PC-9 (cell line): ENCODE measurements around the gene CR1. TPM values are rescaled to one million over a fixed set of nuclear protein-coding genes. Genes with fewer than 3 reads are reported as not detected.

Experiments
- BruUV-seq: library from RNA; stranded (reverse); fragments of 400-500 nt; replicated peaks from 2 replicates; lab custom pipeline; 2021; lab: Mats Ljungman, UMichigan
- CTCF ChIA-PET: fragments of 300-600 bp; sonication (Branson Sonifier 250); formaldehyde crosslinking; loops from one replicate; lab custom pipeline; 2022; ENCODE audit warnings: antibody characterized with exemption; lab: Charles Lee
- POLR2A ChIA-PET: fragments of 300-600 bp; sonication (Branson Sonifier 250); formaldehyde crosslinking; loops from one replicate; lab custom pipeline; 2022; ENCODE audit warnings: antibody characterized with exemption; ENCODE audit not compliant: unreplicated experiment; lab: Charles Lee
- DNase-seq, 2 experiments: peaks; one replicate each; pipeline versions ENCODE4 v3.0.0 to v3.0.0-alpha.2; 2015 to 2022; ENCODE audit warnings: mixed read lengths in 1 of 2
- H2AFZ ChIP-seq: fragments of 200-600 bp; sonication (generic); 2 replicates; pipeline ENCODE4 v1.8.1; 2017; ENCODE audit warnings: antibody characterized with exemption
- H3F3A ChIP-seq: fragments of 200-600 bp; sonication (generic); 2 replicates; pipeline ENCODE4 v1.8.1; 2017; ENCODE audit warnings: antibody characterized with exemption, mild to moderate bottlenecking, low read depth; ENCODE audit not compliant: insufficient read depth
- H3K27ac ChIP-seq: fragments of 200-600 bp; sonication (generic); 2 replicates; pipeline ENCODE4 v1.6.1; 2016; ENCODE audit warnings: mixed run types
- H3K27me3 ChIP-seq: fragments of 200-600 bp; sonication (generic); 2 replicates; pipeline ENCODE4 v1.6.1; 2016; ENCODE audit warnings: low read depth, mixed run types; ENCODE audit not compliant: insufficient read depth
- H3K36me3 ChIP-seq: fragments of 200-600 bp; sonication (generic); 2 replicates; pipeline ENCODE4 v1.6.1; 2016; ENCODE audit warnings: low read depth, mixed run types
- H3K4me1 ChIP-seq: fragments of 200-600 bp; sonication (generic); replicated peaks from 2 replicates; pipeline ENCODE4 v1.6.1; 2016; ENCODE audit warnings: mixed run types; ENCODE audit not compliant: insufficient read depth
- H3K4me2 ChIP-seq: fragments of 200-600 bp; sonication (generic); 2 replicates; pipeline ENCODE4 v1.6.1; 2017; ENCODE audit warnings: mixed run types
- H3K4me3 ChIP-seq: fragments of 200-600 bp; sonication (generic); 2 replicates; pipeline ENCODE4 v1.6.1; 2016; ENCODE audit warnings: mixed run types
- H3K79me2 ChIP-seq: fragments of 200-600 bp; sonication (generic); 2 replicates; pipeline ENCODE4 v1.6.1; 2017; ENCODE audit warnings: low read depth, mixed run types
- H3K9me2 ChIP-seq: fragments of 200-600 bp; sonication (generic); 2 replicates; pipeline ENCODE4 v1.8.1; 2017; ENCODE audit warnings: mild to moderate bottlenecking; ENCODE audit not compliant: insufficient read depth
- H3K9me3 ChIP-seq: fragments of 200-600 bp; sonication (generic); 2 replicates; pipeline ENCODE4 v1.8.1; 2016; ENCODE audit warnings: low read depth; ENCODE audit not compliant: insufficient read depth
- H4K20me1 ChIP-seq: fragments of 200-600 bp; sonication (generic); 2 replicates; pipeline ENCODE4 v1.8.1; 2017; ENCODE audit not compliant: insufficient read depth
- EZH2 ChIP-seq: fragments of 200-600 bp; sonication (generic); IDR thresholded peaks from 2 replicates; pipeline ENCODE4 v1.8.0; 2017; ENCODE audit warnings: antibody characterized with exemption, low read depth
- intact Hi-C: fragments of 100-400 bp; cut with micrococcal nuclease; formaldehyde crosslinking; loops from one replicate; pipeline ENCODE4 v1.10.0; 2022; ENCODE audit not compliant: unreplicated experiment
- total RNA-seq: library from RNA; stranded (reverse); gene quantifications from 2 replicates; pipeline ENCODE4 v1.2.3, GENCODE V29; 2021
- TF ChIP-seq, protein P1 (sequence below): fragments of 200-600 bp; sonication (generic); conservative IDR thresholded peaks from 2 replicates; pipeline ENCODE4 v1.6.1; 2017; ENCODE audit warnings: mixed run types, antibody characterized with exemption, mild to moderate bottlenecking, moderate library complexity

CR1 gene
- total RNA-seq, 1 experiment from 2014 or later = not detected

DNA sequence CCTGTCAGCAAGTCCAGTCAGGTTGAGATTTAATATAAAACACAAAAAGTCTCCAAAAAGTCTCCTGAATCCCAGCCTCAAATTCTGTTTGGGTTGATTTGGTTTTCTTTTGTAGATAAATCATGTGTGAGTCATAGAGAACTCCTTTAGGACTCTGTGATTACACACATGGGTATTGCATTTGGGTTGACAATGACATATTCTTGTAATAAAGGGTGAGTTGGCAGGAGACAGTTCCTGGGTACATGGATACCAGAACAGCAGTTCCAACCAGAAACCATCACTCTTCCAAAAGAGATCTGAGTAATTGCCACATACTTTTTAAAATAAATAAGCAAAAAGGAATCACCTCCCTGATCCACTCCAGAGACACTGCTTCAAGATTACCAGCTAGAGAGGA lies 32.9 kb upstream of the CR1 start:
- CTCF ChIA-PET = no interaction called here
- TF ChIP-seq, protein P1, sequence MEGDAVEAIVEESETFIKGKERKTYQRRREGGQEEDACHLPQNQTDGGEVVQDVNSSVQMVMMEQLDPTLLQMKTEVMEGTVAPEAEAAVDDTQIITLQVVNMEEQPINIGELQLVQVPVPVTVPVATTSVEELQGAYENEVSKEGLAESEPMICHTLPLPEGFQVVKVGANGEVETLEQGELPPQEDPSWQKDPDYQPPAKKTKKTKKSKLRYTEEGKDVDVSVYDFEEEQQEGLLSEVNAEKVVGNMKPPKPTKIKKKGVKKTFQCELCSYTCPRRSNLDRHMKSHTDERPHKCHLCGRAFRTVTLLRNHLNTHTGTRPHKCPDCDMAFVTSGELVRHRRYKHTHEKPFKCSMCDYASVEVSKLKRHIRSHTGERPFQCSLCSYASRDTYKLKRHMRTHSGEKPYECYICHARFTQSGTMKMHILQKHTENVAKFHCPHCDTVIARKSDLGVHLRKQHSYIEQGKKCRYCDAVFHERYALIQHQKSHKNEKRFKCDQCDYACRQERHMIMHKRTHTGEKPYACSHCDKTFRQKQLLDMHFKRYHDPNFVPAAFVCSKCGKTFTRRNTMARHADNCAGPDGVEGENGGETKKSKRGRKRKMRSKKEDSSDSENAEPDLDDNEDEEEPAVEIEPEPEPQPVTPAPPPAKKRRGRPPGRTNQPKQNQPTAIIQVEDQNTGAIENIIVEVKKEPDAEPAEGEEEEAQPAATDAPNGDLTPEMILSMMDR = no peak
- no peak for TF ChIP-seq EZH2
- Histone ChIP-seq H3K27ac (no peak overlapping the region), H4K20me1 (no peaks in the 10 kb centered on the region), H3K27me3 (no peaks in the 10 kb centered on the region), H3F3A (no peaks in the 10 kb centered on the region), H2AFZ (no peak overlapping the region), H3K4me2 (no peak overlapping the region), H3K36me3 (no peaks in the 10 kb centered on the region), H3K9me3 (no peaks in the 10 kb centered on the region), H3K79me2 (no peaks in the 10 kb centered on the region), H3K4me3 (no peak overlapping the region), H3K9me2 (no peaks in the 10 kb centered on the region), H3K4me1 (no peaks in the 10 kb centered on the region)
- DNase-seq = no peak
- POLR2A ChIA-PET = no interaction called here
- BruUV-seq = no TSS peak
- intact Hi-C loops = no loop called here

DNA sequence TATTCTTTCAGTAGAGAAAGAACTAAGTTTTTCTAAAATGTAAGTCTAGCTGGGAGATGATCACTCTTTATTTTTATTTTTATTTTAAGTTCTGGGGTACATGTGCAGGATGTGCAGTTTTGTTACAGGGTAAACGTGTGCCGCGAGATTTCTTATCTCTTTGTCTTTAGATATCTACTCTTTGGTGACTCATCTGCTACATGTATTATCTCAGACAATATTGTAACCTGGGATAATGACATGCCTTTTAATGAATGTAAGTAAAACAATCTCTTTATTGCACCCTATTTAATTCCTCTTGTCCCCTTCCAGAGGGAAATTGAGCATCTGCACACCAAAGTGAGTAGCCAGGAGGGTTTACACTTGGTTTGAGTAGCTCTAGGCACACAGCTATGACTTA lies 32.4 kb upstream of the CR1 start:
- ChIA-PET POLR2A (no interaction called here), CTCF (no interaction called here)
- no peaks in the 10 kb centered on the region for H3K36me3 ChIP-seq
- no peaks in the 10 kb centered on the region for H3K79me2 ChIP-seq
- no peaks in the 10 kb centered on the region for H4K20me1 ChIP-seq
- H3K27me3 ChIP-seq = no peaks in the 10 kb centered on the region
- TF ChIP-seq, protein P1 = no peak
- TF ChIP-seq EZH2 = no peak
- no peaks in the 10 kb centered on the region for H3F3A ChIP-seq
- no peaks in the 10 kb centered on the region for H3K4me1 ChIP-seq
- H3K9me3 ChIP-seq = no peaks in the 10 kb centered on the region
- no peak for DNase-seq
- intact Hi-C loops = no loop called here
- BruUV-seq = no TSS peak
- no peak overlapping the region for H3K27ac ChIP-seq
- H3K4me3 ChIP-seq = no peak overlapping the region
- no peak overlapping the region for H2AFZ ChIP-seq
- H3K9me2 ChIP-seq = no peaks in the 10 kb centered on the region
- H3K4me2 ChIP-seq = no peak overlapping the region

DNA sequence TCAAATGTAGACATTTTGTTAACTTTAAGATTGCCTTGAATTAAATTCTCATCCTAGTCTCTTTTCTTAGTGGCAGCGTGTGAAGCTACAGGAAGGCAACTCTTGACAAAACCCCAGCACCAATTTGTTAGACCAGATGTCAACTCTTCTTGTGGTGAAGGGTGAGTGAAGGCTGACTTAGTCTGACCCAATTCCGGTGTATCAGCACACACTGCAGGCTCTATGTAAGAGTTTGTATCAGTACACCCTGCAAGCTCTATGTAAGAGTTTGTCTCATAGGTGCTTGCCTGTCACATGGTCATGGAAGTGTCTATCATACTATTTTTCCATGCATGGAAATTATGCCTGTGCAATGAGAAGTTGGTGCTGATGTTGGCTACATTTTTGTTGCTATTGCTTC lies 25.0 kb upstream of the CR1 start:
- Histone ChIP-seq H3K9me2 (no peaks in the 10 kb centered on the region), H3K79me2 (no peaks in the 10 kb centered on the region), H3K27ac (no peak overlapping the region), H3F3A (no peaks in the 10 kb centered on the region), H3K9me3 (no peaks in the 10 kb centered on the region), H3K4me3 (no peak overlapping the region), H3K4me2 (no peak overlapping the region), H4K20me1 (no peaks in the 10 kb centered on the region), H2AFZ (no peak overlapping the region), H3K4me1 (no peaks in the 10 kb centered on the region), H3K27me3 (no peaks in the 10 kb centered on the region), H3K36me3 (no peaks in the 10 kb centered on the region)
- intact Hi-C loops = no loop called here
- TF ChIP-seq, protein P1 = no peak
- no peak for TF ChIP-seq EZH2
- BruUV-seq = no TSS peak
- no peak for DNase-seq
- POLR2A ChIA-PET = no interaction called here
- CTCF ChIA-PET = no interaction called here
